MV-4-11 (cell line): ENCODE results near the gene GPR149.
A peak's percentile ranks its signal among the peaks of the same experiment; 100 is the strongest.
"Not testable (repeated sequence)": the region's sequence is repeated elsewhere in the genome, so short reads cannot be mapped to it uniquely, and the experiment has no call there.

Source experiments
- DNase-seq: peaks from one replicate; lab custom pipeline; 2025; lab: John Stamatoyannopoulos, UW

The GPR149 gene

GRCh38 chr3:154430014-154430413 is at the start of gene GPR149:
Gene GPR149 (minus strand): TSS chr3:154430190. CDS start chr3:154429615, 575 bp downstream.
- no peak for DNase-seq

- DNase-seq = no peak
Measured at GRCh38 chr3:154473769-154474168, 43.8 kb upstream of the GPR149 start.

GRCh38 chr3:154469585-154469984 is 39.6 kb upstream of the GPR149 start:
- DNase-seq = peak; percentile 13

- DNase-seq = no peak
Measured at GRCh38 chr3:154464440-154465190, 34.6 kb upstream of the GPR149 start.

- DNase-seq = no peak
Measured at GRCh38 chr3:154458560-154458959, 28.6 kb upstream of the GPR149 start.

- DNase-seq = not testable (repeated sequence)
Measured at GRCh38 chr3:154439081-154439480, 9.1 kb upstream of the GPR149 start.

GRCh38 chr3:154431043-154431442 is 1.1 kb upstream of the GPR149 start:
- no peak for DNase-seq

- no peak for DNase-seq
Measured at GRCh38 chr3:154428286-154429206, 1.4 kb downstream of the GPR149 start.

GRCh38 chr3:154427685-154428285 is 2.2 kb downstream of the GPR149 start:
- DNase-seq = no peak

GRCh38 chr3:154422694-154423093 is 7.3 kb downstream of the GPR149 start:
- no peak for DNase-seq

- no peak for DNase-seq
Measured at GRCh38 chr3:154421083-154421482, 8.9 kb downstream of the GPR149 start.

GRCh38 chr3:154398084-154398967 is 31.7 kb downstream of the GPR149 start:
- no peak for DNase-seq

- no peak for DNase-seq
Measured at GRCh38 chr3:154389861-154390260, 40.1 kb downstream of the GPR149 start.

- DNase-seq = no peak
Measured at GRCh38 chr3:154384479-154384878, 45.5 kb downstream of the GPR149 start.

GRCh38 chr3:154378311-154378710 is 51.7 kb downstream of the GPR149 start:
- no peak for DNase-seq

GRCh38 chr3:154367221-154367620 is 62.8 kb downstream of the GPR149 start:
- DNase-seq = no peak

- no peak for DNase-seq
Measured at GRCh38 chr3:154364849-154365248, 65.1 kb downstream of the GPR149 start.

GRCh38 chr3:154361099-154361498 is 68.9 kb downstream of the GPR149 start:
- DNase-seq = no peak

- no peak for DNase-seq
Measured at GRCh38 chr3:154356009-154356408, 74.0 kb downstream of the GPR149 start.

GRCh38 chr3:154349223-154349622 is 80.8 kb downstream of the GPR149 start:
- DNase-seq = no peak

GRCh38 chr3:154345422-154346122 is 84.4 kb downstream of the GPR149 start:
- DNase-seq = no peak
